IPS-18a (cell line): ENCODE data around the gene HELZ.

ENCODE experiments used
- H3K27ac ChIP-seq: one replicate; pipeline ENCODE4 v1.5.1; 2013; ENCODE audit warnings: low read length
- H3K27me3 ChIP-seq: one replicate; pipeline ENCODE4 v1.6.1; 2013; ENCODE audit warnings: mild to moderate bottlenecking, low read length; ENCODE audit not compliant: control insufficient read depth, insufficient read depth
- H3K36me3 ChIP-seq: one replicate; pipeline ENCODE4 v1.6.1; 2013; ENCODE audit warnings: low read depth, low read length; ENCODE audit not compliant: control insufficient read depth
- H3K4me1 ChIP-seq: one replicate; pipeline ENCODE4 v1.6.1; 2013; ENCODE audit warnings: low read depth, low read length; ENCODE audit not compliant: control insufficient read depth
- H3K4me3 ChIP-seq: one replicate; pipeline ENCODE4 v1.5.1; 2013; ENCODE audit warnings: low read length
- H3K9ac ChIP-seq: one replicate; pipeline ENCODE4 v1.6.1; 2013; ENCODE audit warnings: mild to moderate bottlenecking, low read length, moderate library complexity
- H3K9me3 ChIP-seq: one replicate; pipeline ENCODE4 v1.6.1; 2013; ENCODE audit warnings: low read depth, low read length; ENCODE audit not compliant: control insufficient read depth

Gene HELZ

DNA sequence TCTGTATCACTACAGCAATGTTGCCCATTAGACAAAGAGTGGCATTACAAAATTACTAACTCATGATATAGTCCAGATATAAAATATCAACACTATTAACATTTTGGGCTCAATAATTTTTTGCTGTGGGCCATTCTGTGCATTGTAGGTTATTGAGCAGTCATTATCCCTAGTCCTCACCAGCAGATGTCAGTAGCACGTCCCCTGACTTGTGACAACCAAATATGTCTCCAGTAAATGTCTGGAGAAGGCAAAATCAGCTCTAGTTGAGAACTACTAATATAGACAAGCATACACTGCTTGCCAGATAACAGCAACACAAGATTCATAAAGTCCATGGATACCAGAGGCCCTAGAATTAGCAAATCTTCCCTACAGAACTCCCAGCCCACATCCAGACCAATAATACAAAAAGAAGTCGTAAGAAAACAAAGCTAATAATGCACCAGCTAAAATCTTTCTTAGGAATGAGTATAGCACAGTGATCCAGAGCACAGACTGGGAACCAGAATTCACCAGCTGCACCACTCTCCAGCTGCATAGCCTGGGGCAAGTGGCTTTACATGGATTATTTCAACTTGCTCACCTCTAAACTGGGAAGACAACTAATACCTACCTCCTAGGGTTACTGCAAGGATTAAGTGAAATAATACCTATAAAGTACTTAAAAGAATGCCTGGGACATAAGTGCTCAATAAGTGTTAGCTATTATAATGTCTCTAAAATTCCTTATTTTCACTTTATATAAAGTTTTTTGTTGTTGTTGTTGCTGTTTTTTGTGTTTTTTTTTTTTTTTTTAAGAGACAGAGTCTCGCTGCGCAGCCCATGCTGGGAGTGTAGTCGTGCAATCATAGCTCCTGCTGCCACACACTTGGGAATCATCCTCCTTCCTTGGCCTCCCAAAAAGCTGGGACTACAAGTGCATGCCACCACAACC lies 23.7 kb downstream of the HELZ start:
- H3K27me3 ChIP-seq = no peaks in the 10 kb centered on the region
- no peaks in the 10 kb centered on the region for H3K9me3 ChIP-seq
- H3K36me3 ChIP-seq = peaks cover 3% of the 10 kb centered on the region
- no peak overlapping the region for H3K4me3 ChIP-seq
- no peak overlapping the region for H3K9ac ChIP-seq
- H3K4me1 ChIP-seq = no peaks in the 10 kb centered on the region
- H3K27ac ChIP-seq = no peak overlapping the region

DNA sequence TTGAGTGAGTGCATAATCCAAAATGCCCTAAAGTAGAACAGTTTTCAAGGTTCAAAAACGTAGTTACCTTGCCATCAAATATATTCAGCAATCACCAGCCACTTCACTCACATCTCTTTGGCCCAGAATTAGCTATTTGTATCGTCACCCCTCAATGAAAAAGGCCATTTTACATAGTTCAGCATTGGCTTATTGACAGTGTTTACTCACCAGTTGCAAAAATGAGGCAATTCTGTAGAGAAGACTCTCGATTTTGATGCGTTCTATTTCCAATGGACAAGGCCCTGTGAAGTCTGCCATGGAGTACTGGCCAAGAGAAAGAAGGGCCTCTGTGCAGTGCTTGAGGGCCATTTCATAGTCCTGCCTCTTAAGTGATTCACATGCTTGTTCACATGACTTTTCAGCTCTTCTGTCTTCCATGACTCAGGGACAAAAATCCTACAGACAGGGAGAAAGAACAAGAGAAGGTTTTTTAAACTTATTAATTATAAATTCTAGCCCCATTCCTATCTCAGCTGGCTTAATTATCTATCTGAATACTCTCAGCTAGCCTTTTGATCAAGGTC lies 26.5 kb downstream of the HELZ start:
- H3K4me3 ChIP-seq = no peak overlapping the region
- no peaks in the 10 kb centered on the region for H3K9me3 ChIP-seq
- no peaks in the 10 kb centered on the region for H3K4me1 ChIP-seq
- H3K36me3 ChIP-seq = peaks cover 3% of the 10 kb centered on the region
- H3K27ac ChIP-seq = no peak overlapping the region
- H3K27me3 ChIP-seq = no peaks in the 10 kb centered on the region
- no peak overlapping the region for H3K9ac ChIP-seq

DNA sequence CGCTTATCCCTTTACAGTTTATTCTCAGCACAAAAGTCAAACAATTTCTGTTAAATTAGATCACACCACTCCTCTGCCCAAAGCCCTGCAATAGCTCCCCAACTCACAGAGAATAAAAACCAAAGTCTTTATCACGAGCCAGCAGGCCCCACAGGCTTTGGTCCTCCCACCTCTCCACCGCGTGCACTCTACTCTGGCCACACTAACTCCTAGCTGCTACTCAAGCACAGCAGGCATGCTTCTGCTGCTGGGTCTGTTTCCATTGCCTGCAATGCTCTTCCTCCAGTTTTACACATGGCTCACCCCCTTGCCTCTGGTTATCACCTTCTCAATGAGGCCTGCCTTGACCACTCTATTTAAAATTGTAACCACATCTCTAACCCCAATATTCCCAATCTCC lies 27.6 kb downstream of the HELZ start:
- no peaks in the 10 kb centered on the region for H3K27me3 ChIP-seq
- no peaks in the 10 kb centered on the region for H3K9me3 ChIP-seq
- peaks cover 3% of the 10 kb centered on the region for H3K36me3 ChIP-seq
- H3K27ac ChIP-seq = no peak overlapping the region
- no peaks in the 10 kb centered on the region for H3K4me1 ChIP-seq
- no peak overlapping the region for H3K9ac ChIP-seq
- H3K4me3 ChIP-seq = no peak overlapping the region

DNA sequence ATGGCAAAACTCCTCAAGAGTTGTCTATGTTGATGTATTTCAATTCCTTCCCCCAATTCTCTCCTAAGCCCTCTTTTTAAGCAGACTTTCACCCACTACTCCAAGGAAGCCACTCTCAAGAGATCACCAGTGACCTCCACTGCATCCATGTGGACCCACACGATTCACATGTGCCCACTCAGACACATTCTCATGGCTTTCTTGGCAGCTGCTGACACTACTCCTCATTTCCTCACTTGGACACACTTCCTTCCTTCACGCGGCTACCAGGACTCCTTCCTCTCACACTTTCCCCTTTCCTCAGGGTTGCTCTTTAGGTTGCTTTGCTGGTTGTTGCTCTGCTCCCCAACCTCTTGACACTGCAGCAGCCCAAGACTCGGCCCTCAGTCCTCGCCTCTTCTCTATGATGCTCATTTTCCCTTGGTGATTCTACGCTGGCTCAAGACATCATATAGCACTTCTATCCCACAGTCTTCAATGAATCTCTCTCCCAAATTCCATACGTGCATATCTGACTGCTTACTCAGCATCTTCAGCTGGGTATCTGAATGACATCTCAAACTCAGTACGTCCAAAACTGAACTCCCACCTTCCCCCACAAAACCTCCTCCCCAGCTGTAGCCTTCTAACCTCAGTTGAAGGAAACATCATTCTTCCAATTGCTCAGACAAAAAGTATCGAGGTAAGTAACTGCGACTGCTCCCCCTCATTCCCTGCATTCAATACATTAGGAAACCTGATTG lies 28.2 kb downstream of the HELZ start:
- Histone ChIP-seq H3K36me3 (peaks cover 3% of the 10 kb centered on the region), H3K9me3 (no peaks in the 10 kb centered on the region), H3K4me3 (no peak overlapping the region), H3K9ac (no peak overlapping the region), H3K4me1 (no peaks in the 10 kb centered on the region), H3K27ac (no peak overlapping the region), H3K27me3 (no peaks in the 10 kb centered on the region)

- Histone ChIP-seq H3K4me1 (no peaks in the 10 kb centered on the region), H3K27me3 (no peaks in the 10 kb centered on the region), H3K36me3 (peaks cover 3% of the 10 kb centered on the region), H3K27ac (no peak overlapping the region), H3K4me3 (no peak overlapping the region), H3K9me3 (no peaks in the 10 kb centered on the region), H3K9ac (no peak overlapping the region)
Observed at GRCh38 chr17:67215991-67216421, 29.0 kb downstream of the HELZ start.

- H3K4me3 ChIP-seq = no peak overlapping the region
- no peaks in the 10 kb centered on the region for H3K4me1 ChIP-seq
- no peaks in the 10 kb centered on the region for H3K27me3 ChIP-seq
- H3K9ac ChIP-seq = no peak overlapping the region
- no peaks in the 10 kb centered on the region for H3K9me3 ChIP-seq
- H3K27ac ChIP-seq = no peak overlapping the region
- no peaks in the 10 kb centered on the region for H3K36me3 ChIP-seq
Observed at GRCh38 chr17:67212714-67213417, 32.1 kb downstream of the HELZ start.

- Histone ChIP-seq H3K27me3 (no peaks in the 10 kb centered on the region), H3K4me1 (no peaks in the 10 kb centered on the region), H3K9me3 (no peaks in the 10 kb centered on the region), H3K9ac (no peak overlapping the region), H3K4me3 (no peak overlapping the region), H3K27ac (no peak overlapping the region), H3K36me3 (no peaks in the 10 kb centered on the region)
Observed at GRCh38 chr17:67212231-67212630, 32.8 kb downstream of the HELZ start.

- H3K9me3 ChIP-seq = no peaks in the 10 kb centered on the region
- H3K4me1 ChIP-seq = no peaks in the 10 kb centered on the region
- H3K9ac ChIP-seq = no peak overlapping the region
- no peak overlapping the region for H3K27ac ChIP-seq
- H3K4me3 ChIP-seq = no peak overlapping the region
- no peaks in the 10 kb centered on the region for H3K27me3 ChIP-seq
- no peaks in the 10 kb centered on the region for H3K36me3 ChIP-seq
Observed at GRCh38 chr17:67211742-67212141, 33.3 kb downstream of the HELZ start.

DNA sequence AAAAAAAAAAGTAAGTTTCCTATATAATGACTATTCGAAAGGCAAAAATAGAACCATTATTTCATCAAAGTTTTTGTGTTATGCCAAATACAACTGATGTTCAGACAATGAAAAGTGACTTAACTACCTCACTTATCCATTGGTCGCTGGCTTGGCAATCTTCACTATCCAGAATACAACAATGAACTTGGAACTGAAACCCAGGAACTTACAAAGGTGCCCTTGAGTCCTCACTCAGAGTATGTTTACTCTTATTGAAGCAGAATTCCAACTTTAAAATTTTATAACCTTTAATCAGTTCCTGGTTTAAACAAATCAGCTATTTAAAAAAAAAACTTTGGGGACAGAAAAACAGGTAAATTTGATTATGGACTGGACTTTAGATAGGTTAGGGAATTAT lies 34.1 kb downstream of the HELZ start:
- Histone ChIP-seq H3K9me3 (no peaks in the 10 kb centered on the region), H3K27ac (no peak overlapping the region), H3K4me3 (no peak overlapping the region), H3K9ac (no peak overlapping the region), H3K27me3 (no peaks in the 10 kb centered on the region), H3K36me3 (no peaks in the 10 kb centered on the region), H3K4me1 (no peaks in the 10 kb centered on the region)

DNA sequence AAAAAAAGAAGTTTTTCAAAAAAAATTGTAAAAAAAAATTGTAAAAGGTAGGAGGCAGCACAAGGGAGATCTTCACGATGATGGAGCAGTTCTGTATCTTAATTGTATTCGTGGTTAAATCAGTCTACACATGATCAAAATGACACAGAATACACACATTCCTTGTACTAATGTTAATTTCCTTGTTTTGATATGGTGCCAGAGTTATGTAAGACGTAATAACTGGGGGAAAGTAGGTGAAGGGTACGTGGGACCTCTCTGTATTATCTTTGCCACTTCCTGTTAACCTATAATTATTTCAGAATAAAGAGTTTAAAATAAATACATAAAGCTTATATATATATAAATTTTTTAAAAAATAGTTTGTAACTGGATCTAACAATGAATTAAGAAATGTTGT lies 36.8 kb downstream of the HELZ start:
- Histone ChIP-seq H3K4me1 (no peaks in the 10 kb centered on the region), H3K4me3 (no peak overlapping the region), H3K27me3 (no peaks in the 10 kb centered on the region), H3K27ac (no peak overlapping the region), H3K9ac (no peak overlapping the region), H3K36me3 (peaks cover 3% of the 10 kb centered on the region), H3K9me3 (no peaks in the 10 kb centered on the region)

- H3K27ac ChIP-seq = no peak overlapping the region
- H3K9me3 ChIP-seq = no peaks in the 10 kb centered on the region
- peaks cover 21% of the 10 kb centered on the region for H3K36me3 ChIP-seq
Observed at GRCh38 chr17:67203818-67204217, 41.2 kb downstream of the HELZ start.

More at GRCh38 chr17:67203818-67204217, 41.2 kb downstream of the HELZ start:
- Histone ChIP-seq H3K27me3 (no peaks in the 10 kb centered on the region), H3K9ac (no peak overlapping the region), H3K4me3 (no peak overlapping the region), H3K4me1 (no peaks in the 10 kb centered on the region)
